Astrocyte of the spinal cord (primary cell): ENCODE data around the gene NPR2.

Experiments used
- DNase-seq: peaks from one replicate; pipeline ENCODE4 v3.0.0; 2011; ENCODE audit warnings: low read depth, low spot score
- H3K4me3 ChIP-seq: 2 replicates; pipeline ENCODE4 v1.5.1; 2011; ENCODE audit warnings: low read depth, mild to moderate bottlenecking, low read length, moderate library complexity
- CTCF ChIP-seq: IDR thresholded peaks from 2 replicates; pipeline ENCODE4 v1.5.1; 2012; ENCODE audit warnings: low read depth, mild to moderate bottlenecking, low read length, inconsistent platforms
- in situ Hi-C: cut with HindIII; loops from 2 replicates; pipeline ENCODE4 v1.10.0; 2017; ENCODE audit warnings: low sequenced_read_pairs

NPR2 gene

GRCh38 chr9:35771534-35771933, 19.9 kb upstream of the NPR2 start:
- DNase-seq = no peak
- no peak overlapping the region for H3K4me3 ChIP-seq
- no peak for TF ChIP-seq CTCF
- in situ Hi-C loops = no loop called here

- no peak for TF ChIP-seq CTCF
- no peak overlapping the region for H3K4me3 ChIP-seq
- in situ Hi-C loops = no loop called here
- DNase-seq = no peak
Measured at GRCh38 chr9:35771943-35772342, 19.4 kb upstream of the NPR2 start.

- in situ Hi-C loops = no loop called here
- no peak for DNase-seq
- TF ChIP-seq CTCF = no peak
- H3K4me3 ChIP-seq = no peak overlapping the region
Measured at GRCh38 chr9:35774907-35775635, 16.3 kb upstream of the NPR2 start.

GRCh38 chr9:35776018-35776417, 15.4 kb upstream of the NPR2 start:
- no peak for DNase-seq
- H3K4me3 ChIP-seq = no peak overlapping the region
- TF ChIP-seq CTCF = no peak
- in situ Hi-C loops = no loop called here

GRCh38 chr9:35778496-35778895, 12.9 kb upstream of the NPR2 start:
- in situ Hi-C loops = no loop called here
- no peak for DNase-seq
- TF ChIP-seq CTCF = no peak
- H3K4me3 ChIP-seq = no peak overlapping the region

- DNase-seq = no peak
- no peak overlapping the region for H3K4me3 ChIP-seq
- in situ Hi-C loops = no loop called here
- no peak for TF ChIP-seq CTCF
Measured at GRCh38 chr9:35781066-35781465, 10.3 kb upstream of the NPR2 start.
